ENCODE measurements around the gene TTC23L. TPM values are rescaled to one million over a fixed set of nuclear protein-coding genes. Genes with fewer than 3 reads are reported as not detected.
A peak's percentile ranks its signal among the peaks of the same experiment; 100 is the strongest.

TTC23L gene
- total RNA-seq, 3 donors from 2014 or later = 0.29 to 0.43 TPM; not detected in 1

DNA sequence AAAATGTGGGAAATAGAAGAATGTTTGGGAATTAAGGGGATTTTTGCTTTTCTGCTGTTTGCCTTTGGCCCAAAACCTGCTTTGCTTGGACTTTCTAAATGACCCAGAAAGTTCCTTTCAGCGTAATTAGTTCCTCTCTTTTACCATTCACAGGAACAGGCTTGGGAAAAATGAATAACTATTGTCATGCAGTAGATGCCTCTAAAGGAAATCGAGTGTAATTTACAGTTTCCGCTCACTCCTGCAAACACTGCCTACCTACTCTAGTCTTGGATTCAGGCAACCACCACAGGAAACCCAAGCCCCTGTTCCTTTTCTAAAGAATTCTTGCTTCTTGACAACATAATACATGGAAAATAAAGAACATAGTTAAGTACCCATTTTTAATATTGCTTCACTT, 25.0 kb downstream of the TTC23L start:
- Histone ChIP-seq H3K9me3 (no peaks in the 10 kb centered on the region), H3K36me3 (ENCODE audit: low read depth) (no peaks in the 10 kb centered on the region), H3K4me3 (no peak overlapping the region), H3K4me1 (ENCODE audit: low read depth) (no peaks in the 10 kb centered on the region)
- ATAC-seq = no peak
- no peak for TF ChIP-seq CTCF (IDR thresholded peaks at IDR 0.05)
- DNase-seq = no peak
- intact Hi-C loops (cut with DNase I, micrococcal nuclease) = no loop called here

DNA sequence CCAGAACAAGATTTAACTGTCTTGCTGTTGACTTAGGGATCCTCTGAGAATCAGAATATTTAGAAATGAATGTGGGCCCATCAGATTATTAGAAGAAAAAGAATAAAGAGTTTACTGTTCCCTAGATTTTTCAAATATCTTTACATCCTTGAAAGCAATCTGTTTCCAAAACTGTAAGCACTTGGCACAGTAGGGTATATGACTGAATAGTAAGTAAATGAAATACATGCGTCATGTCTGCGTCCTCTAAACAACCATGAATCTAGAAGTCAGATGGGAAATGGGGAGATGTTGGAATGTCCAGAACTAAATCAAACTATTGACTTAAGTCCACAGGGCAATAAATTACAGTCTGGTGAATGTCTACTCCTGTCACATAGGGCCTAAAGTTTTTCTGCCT, 26.1 kb downstream of the TTC23L start:
- Histone ChIP-seq H3K9me3 (no peaks in the 10 kb centered on the region), H3K4me3 (no peak overlapping the region), H3K36me3 (ENCODE audit: low read depth) (no peaks in the 10 kb centered on the region), H3K4me1 (ENCODE audit: low read depth) (no peaks in the 10 kb centered on the region)
- intact Hi-C loops (cut with DNase I, micrococcal nuclease) = no loop called here
- DNase-seq (no peak), ATAC-seq (no peak)
- no peak for TF ChIP-seq CTCF (IDR thresholded peaks at IDR 0.05)

DNA sequence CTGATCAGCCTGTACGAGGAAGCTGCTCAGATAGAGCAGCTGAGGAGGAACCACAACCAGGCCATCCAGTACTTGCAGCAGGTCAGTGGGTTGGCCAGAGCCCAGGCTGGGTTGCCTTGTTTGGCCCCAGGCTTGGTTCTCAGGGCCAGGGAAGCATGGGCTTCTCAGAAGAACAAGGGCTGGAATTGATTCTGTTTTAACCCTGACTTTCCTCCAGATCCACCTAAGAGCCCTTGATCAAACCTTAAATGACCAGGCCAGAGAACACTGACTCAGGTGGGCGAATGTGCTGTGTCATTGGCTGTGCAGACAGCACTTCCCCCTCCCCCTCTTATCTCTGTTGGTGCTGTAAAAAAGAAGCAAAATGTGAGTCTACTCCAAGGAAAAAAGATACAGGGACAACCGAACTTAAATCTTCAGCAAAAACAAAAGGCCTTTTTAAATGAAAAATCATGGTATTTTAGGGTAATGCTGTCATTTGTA, 28.1 kb downstream of the TTC23L start:
- ATAC-seq = peak; percentile 13
- H3K36me3 ChIP-seq (ENCODE audit: low read depth) = no peaks in the 10 kb centered on the region
- no peak for TF ChIP-seq CTCF (IDR thresholded peaks at IDR 0.05)
- DNase-seq = peak in 1 of 3 donors; percentile 7
- no peaks in the 10 kb centered on the region for H3K4me1 ChIP-seq (ENCODE audit: low read depth)
- no peak overlapping the region for H3K4me3 ChIP-seq
- no peaks in the 10 kb centered on the region for H3K9me3 ChIP-seq
- intact Hi-C loops (cut with DNase I, micrococcal nuclease) = no loop called here

DNA sequence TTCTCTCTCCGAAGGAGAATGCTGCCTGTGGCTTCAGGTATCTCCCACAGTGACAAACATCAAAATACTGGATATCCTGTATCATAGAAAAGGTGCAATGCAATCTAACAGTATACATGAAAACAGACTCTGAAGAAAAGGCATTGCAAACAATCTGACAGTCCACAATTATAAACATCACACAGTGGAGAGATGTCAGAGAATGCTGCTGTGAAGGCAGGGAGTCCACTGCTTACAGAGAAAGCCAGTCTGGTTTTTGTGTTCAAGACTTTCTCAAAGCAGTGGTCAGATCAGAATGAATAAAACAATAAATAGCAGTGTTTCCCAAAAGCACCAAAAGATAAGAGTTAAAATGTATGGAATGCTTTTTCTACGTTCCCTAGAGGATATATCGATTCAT, 28.7 kb downstream of the TTC23L start:
- ATAC-seq (no peak), DNase-seq (no peak)
- H3K9me3 ChIP-seq = no peaks in the 10 kb centered on the region
- no peaks in the 10 kb centered on the region for H3K4me1 ChIP-seq (ENCODE audit: low read depth)
- intact Hi-C loops (cut with DNase I, micrococcal nuclease) = no loop called here
- no peak overlapping the region for H3K4me3 ChIP-seq
- TF ChIP-seq CTCF (IDR thresholded peaks at IDR 0.05) = no peak
- H3K36me3 ChIP-seq (ENCODE audit: low read depth) = no peaks in the 10 kb centered on the region

DNA sequence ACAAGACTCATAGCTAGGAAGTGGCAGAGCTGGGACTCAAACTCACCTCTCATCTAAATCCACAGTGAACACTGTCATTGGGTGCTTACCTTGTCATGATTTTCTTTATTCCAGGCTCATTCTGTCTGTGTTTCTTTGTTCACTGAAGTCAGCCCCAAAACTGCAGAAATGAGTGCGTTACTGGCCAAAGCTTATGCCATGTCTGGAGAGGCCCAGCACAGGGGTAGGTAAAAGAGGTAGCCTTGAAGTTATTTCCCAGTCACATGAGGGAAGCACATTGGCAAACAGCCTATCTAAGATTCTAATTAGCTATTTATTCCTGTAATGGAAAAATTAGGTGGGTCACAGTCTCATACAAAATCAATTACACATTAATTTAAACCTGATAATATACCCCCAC, 29.8 kb downstream of the TTC23L start:
- H3K4me1 ChIP-seq (ENCODE audit: low read depth) = no peaks in the 10 kb centered on the region
- ATAC-seq = no peak
- no peak overlapping the region for H3K4me3 ChIP-seq
- no peaks in the 10 kb centered on the region for H3K9me3 ChIP-seq
- no peak for TF ChIP-seq CTCF (IDR thresholded peaks at IDR 0.05)
- DNase-seq = no peak
- intact Hi-C loops (cut with DNase I, micrococcal nuclease) = no loop called here
- no peaks in the 10 kb centered on the region for H3K36me3 ChIP-seq (ENCODE audit: low read depth)

DNA sequence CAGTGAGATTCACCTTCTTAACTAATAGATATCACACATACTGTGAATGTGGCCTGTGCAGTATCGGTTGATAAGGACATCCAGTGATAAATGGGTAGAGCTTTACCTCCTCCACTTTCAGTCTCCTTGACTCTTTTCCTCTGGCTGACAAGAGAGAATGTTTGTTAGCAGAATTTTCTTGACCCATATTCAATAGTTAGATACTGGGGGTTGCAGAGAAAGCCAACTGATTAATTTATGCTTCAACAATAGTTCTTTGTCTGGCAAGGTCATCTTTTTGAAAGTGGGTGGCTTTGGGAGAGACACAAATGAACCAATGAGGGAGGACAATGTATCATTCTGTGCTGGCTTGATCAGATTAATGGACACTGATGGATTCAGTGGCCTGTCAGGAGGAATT, 30.3 kb downstream of the TTC23L start:
- no peak for TF ChIP-seq CTCF (IDR thresholded peaks at IDR 0.05)

More for the DNA sequence above, 30.3 kb downstream of the TTC23L start:
- no peaks in the 10 kb centered on the region for H3K4me1 ChIP-seq (ENCODE audit: low read depth)
- no peak for DNase-seq
- no peaks in the 10 kb centered on the region for H3K36me3 ChIP-seq (ENCODE audit: low read depth)
- intact Hi-C loops (cut with DNase I, micrococcal nuclease) = no loop called here
- ATAC-seq = no peak
- no peak overlapping the region for H3K4me3 ChIP-seq
- no peaks in the 10 kb centered on the region for H3K9me3 ChIP-seq

All from mucosa of descending colon (tissue), 3 donors.